ENCODE results near the gene UNC5B.

DNA sequence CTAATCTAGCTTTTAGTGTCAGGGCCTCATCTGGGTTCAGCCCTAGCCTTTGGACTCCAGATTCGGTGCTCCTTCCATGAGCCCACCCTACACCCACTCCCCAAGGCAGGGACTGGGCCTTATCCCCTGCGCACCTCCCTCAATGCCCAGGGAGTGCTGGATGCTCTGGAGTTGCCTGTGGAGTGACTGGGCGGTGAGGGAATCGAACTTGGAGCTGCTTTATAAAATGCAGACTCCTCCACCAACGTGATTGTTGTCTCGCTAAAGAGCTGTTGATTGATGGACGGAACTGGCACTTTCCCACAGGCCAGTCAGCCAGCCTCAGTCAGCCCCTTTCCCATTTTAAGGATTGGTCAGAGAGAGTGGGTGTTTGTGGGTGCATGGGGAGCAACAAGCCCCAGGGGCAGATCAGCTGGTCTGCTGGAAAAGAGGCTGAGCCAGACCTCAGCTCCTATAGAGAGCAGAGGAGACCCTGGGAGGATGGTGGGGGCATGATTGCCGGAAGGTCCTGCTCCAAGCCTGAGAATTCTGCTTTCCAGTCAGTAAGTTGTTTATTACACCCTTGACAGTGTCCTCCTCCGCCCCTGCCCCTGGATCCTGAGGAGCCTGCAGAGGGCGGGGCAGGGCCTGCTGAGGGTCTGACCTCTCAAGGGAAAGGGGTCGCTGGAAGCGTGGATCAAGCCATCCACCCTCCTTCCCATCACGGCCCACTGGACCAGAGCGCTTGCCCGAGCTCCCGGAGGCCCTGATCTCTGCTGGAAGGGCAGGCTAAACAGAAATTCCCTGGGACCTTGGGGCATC is 16.7 kb downstream of the UNC5B start:
- TF ChIP-seq, protein P1, sequence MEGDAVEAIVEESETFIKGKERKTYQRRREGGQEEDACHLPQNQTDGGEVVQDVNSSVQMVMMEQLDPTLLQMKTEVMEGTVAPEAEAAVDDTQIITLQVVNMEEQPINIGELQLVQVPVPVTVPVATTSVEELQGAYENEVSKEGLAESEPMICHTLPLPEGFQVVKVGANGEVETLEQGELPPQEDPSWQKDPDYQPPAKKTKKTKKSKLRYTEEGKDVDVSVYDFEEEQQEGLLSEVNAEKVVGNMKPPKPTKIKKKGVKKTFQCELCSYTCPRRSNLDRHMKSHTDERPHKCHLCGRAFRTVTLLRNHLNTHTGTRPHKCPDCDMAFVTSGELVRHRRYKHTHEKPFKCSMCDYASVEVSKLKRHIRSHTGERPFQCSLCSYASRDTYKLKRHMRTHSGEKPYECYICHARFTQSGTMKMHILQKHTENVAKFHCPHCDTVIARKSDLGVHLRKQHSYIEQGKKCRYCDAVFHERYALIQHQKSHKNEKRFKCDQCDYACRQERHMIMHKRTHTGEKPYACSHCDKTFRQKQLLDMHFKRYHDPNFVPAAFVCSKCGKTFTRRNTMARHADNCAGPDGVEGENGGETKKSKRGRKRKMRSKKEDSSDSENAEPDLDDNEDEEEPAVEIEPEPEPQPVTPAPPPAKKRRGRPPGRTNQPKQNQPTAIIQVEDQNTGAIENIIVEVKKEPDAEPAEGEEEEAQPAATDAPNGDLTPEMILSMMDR (conservative IDR thresholded peaks at IDR 0.05 in 1 of 2, IDR thresholded peaks at IDR 0.05 in 1 of 2; ENCODE audit: low read depth in 1 of 2, low read length in 2 of 2) = no peak
- no peak for TF ChIP-seq EZH2 (IDR thresholded peaks at IDR 0.05; ENCODE audit: low read length, missing control alignments)

All from fibroblast of lung (primary cell).